Measurements from ENCODE around the gene C2CD3. TPM values are rescaled to one million over a fixed set of nuclear protein-coding genes. Genes with fewer than 3 reads are reported as not detected.
A peak's percentile ranks its signal among the peaks of the same experiment; 100 is the strongest.

The C2CD3 gene
- total and polyA plus RNA-seq, 10 donors = 5.7 to 49.2 (median 31.8) TPM

GRCh38 chr11:73978576-73979086 is 192.2 kb downstream of the C2CD3 start:
- H3K9me3 ChIP-seq = no peaks in the 10 kb centered on the region
- no peaks in the 10 kb centered on the region for H3K27me3 ChIP-seq (replicated peaks in 1 of 7)
- H3K36me3 ChIP-seq = peaks cover 0 to 77% (median 49%) of the 10 kb centered on the region in 6 donors
- no peak for TF ChIP-seq CTCF (IDR thresholded peaks at IDR 0.05 in 8 of 11, conservative IDR thresholded peaks at IDR 0.05 in 3 of 11)
- no peak for TF ChIP-seq POLR2AphosphoS5 (IDR thresholded peaks at IDR 0.05)
- TF ChIP-seq POLR2A (IDR thresholded peaks at IDR 0.05) = no peak
- peak overlapping the region; percentile 55 to 97 (median 95) for H3K27ac ChIP-seq
- intact Hi-C loops (cut with DNase I; ENCODE audit: low total_unique reads) = no loop called here
- WGBS, 5 donors = 95 to 100% (median 96%) methylated on average over 3 of the region's 3 CpGs
- DNase-seq = peak; percentile 18
- peak overlapping the region in 3 of 8 donors; percentile 1 to 84 (median 12) for H3K4me3 ChIP-seq
- peaks cover 48 to 94% (median 86%) of the 10 kb centered on the region in 6 donors for H3K4me1 ChIP-seq

- peak; percentile 63 for DNase-seq
- 95 to 98% (median 96%) methylated on average over 15 to 18 of the region's 18 CpGs for WGBS, 5 donors
These were observed 192.8 kb downstream of the C2CD3 start for GRCh38 chr11:73977856-73978519.

GRCh38 chr11:73976451-73977151 is 194.2 kb downstream of the C2CD3 start:
- Histone ChIP-seq H3K27ac (peak overlapping the region in 5 of 8 donors; percentile 29 to 97 (median 96)), H3K36me3 (peaks cover 0 to 84% (median 49%) of the 10 kb centered on the region in 6 donors), H3K9me3 (no peaks in the 10 kb centered on the region), H3K27me3 (replicated peaks in 1 of 7) (no peaks in the 10 kb centered on the region), H3K4me1 (peaks cover 51 to 100% (median 90%) of the 10 kb centered on the region in 6 donors), H3K4me3 (no peak overlapping the region)
- peak; percentile 77 for DNase-seq
- TF ChIP-seq CTCF (IDR thresholded peaks at IDR 0.05 in 8 of 11, conservative IDR thresholded peaks at IDR 0.05 in 3 of 11) (no peak), POLR2AphosphoS5 (IDR thresholded peaks at IDR 0.05) (peak; percentile 44 to 77 (median 51)), POLR2A (IDR thresholded peaks at IDR 0.05) (no peak)
- intact Hi-C loops (cut with DNase I; ENCODE audit: low total_unique reads) = no loop called here
- WGBS, 5 donors = 88 to 92% (median 89%) methylated on average over 13 to 14 of the region's 14 CpGs

More at GRCh38 chr11:73977856-73978519, 192.8 kb downstream of the C2CD3 start:
- intact Hi-C loops (cut with DNase I; ENCODE audit: low total_unique reads) = no loop called here
- Histone ChIP-seq H3K4me1 (peaks cover 51 to 96% (median 89%) of the 10 kb centered on the region in 6 donors), H3K4me3 (peak overlapping the region in 2 of 8 donors; percentile 12 to 84), H3K9me3 (no peaks in the 10 kb centered on the region), H3K27me3 (replicated peaks in 1 of 7) (no peaks in the 10 kb centered on the region), H3K36me3 (peaks cover 0 to 82% (median 49%) of the 10 kb centered on the region in 6 donors), H3K27ac (peak overlapping the region; percentile 55 to 97 (median 95))
- TF ChIP-seq CTCF (IDR thresholded peaks at IDR 0.05 in 8 of 11, conservative IDR thresholded peaks at IDR 0.05 in 3 of 11) = no peak
- peak in 2 of 3 donors; percentile 58 to 69 for TF ChIP-seq POLR2AphosphoS5 (IDR thresholded peaks at IDR 0.05)
- TF ChIP-seq POLR2A (IDR thresholded peaks at IDR 0.05) = no peak

GRCh38 chr11:73975479-73975757 is 195.4 kb downstream of the C2CD3 start:
- TF ChIP-seq CTCF (IDR thresholded peaks at IDR 0.05 in 8 of 11, conservative IDR thresholded peaks at IDR 0.05 in 3 of 11) (no peak), POLR2AphosphoS5 (IDR thresholded peaks at IDR 0.05) (peak in 1 of 3 donors; percentile 42)
- intact Hi-C loops (cut with DNase I; ENCODE audit: low total_unique reads) = no loop called here
- Histone ChIP-seq H3K4me3 (no peak overlapping the region), H3K27me3 (replicated peaks in 1 of 7) (no peaks in the 10 kb centered on the region), H3K4me1 (peaks cover 44 to 100% (median 89%) of the 10 kb centered on the region in 6 donors), H3K27ac (peak overlapping the region in 4 of 8 donors; percentile 41 to 97 (median 60)), H3K9me3 (no peaks in the 10 kb centered on the region), H3K36me3 (peaks cover 0 to 73% (median 49%) of the 10 kb centered on the region in 6 donors)
- peak; percentile 62 for DNase-seq
- WGBS, 5 donors = 92 to 95% (median 92%) methylated on average over 5 to 6 of the region's 6 CpGs
